ENCODE results near the gene GJE1. TPM values are rescaled to one million over a fixed set of nuclear protein-coding genes. Genes with fewer than 3 reads are reported as not detected.

GJE1 gene
- total and polyA plus RNA-seq, 10 of the 15 experiments (the other 5 are each of a cell fraction or from before 2014, with no cell fraction given): not detected

DNA sequence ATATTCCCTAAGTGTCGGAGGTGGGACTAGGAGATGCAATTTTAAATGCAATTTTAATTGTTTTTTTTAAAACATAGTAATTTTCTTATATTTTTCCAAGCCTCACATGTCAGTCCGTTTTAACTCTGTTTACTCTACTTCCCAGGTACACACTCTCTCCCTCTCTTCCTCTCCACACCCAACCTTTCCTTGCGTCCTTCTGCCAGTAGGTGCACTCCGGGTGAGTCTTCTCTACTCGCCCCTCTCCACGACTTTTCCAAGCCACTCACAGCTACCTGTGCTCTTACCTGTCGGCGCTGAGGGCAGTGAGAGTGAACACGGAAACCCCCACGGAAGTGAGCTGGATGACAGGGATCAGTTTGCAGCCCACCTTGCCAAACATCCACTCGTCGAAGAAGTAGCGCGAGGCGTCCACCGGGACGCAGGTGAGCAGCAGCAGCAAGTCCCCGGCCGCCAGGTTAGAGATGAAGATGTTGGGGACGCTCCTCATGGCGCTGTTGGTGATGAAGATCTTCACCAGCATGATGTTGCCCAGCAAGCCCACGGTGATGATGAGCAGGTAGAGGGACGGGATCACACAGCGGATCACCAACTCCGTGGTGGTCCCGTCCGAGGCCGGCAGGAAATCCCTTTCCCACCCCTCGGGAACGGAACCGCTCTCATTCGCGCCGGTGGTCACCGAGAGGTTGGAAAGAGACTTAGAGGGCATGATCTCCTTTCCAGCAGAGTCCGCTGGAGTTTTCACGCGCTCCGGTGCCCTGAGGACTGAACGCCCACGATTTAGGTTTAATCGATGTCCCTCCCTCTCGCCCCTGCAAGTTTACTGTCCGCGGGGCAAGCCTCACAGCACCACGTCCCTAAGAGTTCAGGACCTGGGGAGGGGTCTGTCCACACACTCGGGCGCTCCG, 44.5 kb upstream of the GJE1 start:
- Histone ChIP-seq H3K36me3 (ENCODE audit: control insufficient read depth in 2 of 2, insufficient read depth in 2 of 2, low read length in 1 of 2) (no peaks in the 10 kb centered on the region), H4K20me1 (ENCODE audit: control insufficient read depth, insufficient read depth) (no peaks in the 10 kb centered on the region), H3K9me3 (replicated peaks; ENCODE audit: control insufficient read depth, insufficient read depth, low read length) (no peaks in the 10 kb centered on the region), H3K9ac (ENCODE audit: control insufficient read depth, insufficient read depth, low read length) (no peak overlapping the region), H3K27ac (ENCODE audit: control insufficient read depth, insufficient read depth) (no peak overlapping the region), H3K79me2 (ENCODE audit: control insufficient read depth, insufficient read depth, low read length) (no peaks in the 10 kb centered on the region), H2AFZ (ENCODE audit: control insufficient read depth, low read depth, low read length) (no peak overlapping the region), H3K27me3 (replicated peaks in 1 of 2; ENCODE audit: control insufficient read depth in 2 of 2, insufficient read depth in 2 of 2, low read length in 1 of 2) (no peaks in the 10 kb centered on the region), H3K4me1 (ENCODE audit: control insufficient read depth, insufficient read depth, low read length) (no peaks in the 10 kb centered on the region), H3K4me3 (no peak overlapping the region), H3K4me2 (ENCODE audit: control insufficient read depth, insufficient read depth) (no peak overlapping the region)
- ChIA-PET CTCF (no interaction called here), SMC1A (ENCODE audit: uncharacterized antibody, unreplicated experiment) (interaction anchor here (0.7 kb wide), 1 partner anchor 54 kb away, joined by 5 read pairs; no protein-coding TSS in a partner anchor), RAD21 (ENCODE audit: unreplicated experiment) (no interaction called here), POLR2A (no interaction called here)
- intact Hi-C loops (cut with micrococcal nuclease; ENCODE audit: unreplicated experiment) (no loop called here), in situ Hi-C loops (cut with MboI) (no loop called here)
- DNase-seq (ENCODE audit: low read depth, low spot score) (no peak), FAIRE-seq (no peak), ATAC-seq (no peak)
- no TSS peak for BruUV-seq (replicated peaks)
- WGBS (ENCODE audit: insufficient coverage, insufficient replicate concordance, low lambda C conversion rate, missing lambda C conversion rate): 58% methylated on average over 49 of the region's 49 CpGs
- no peak for TF ChIP-seq MTA2 (IDR thresholded peaks at IDR 0.05; ENCODE audit: low read depth)
- TF ChIP-seq ETV6 (conservative IDR thresholded peaks at IDR 0.05 in 1 of 2, IDR thresholded peaks at IDR 0.05 in 1 of 2; ENCODE audit: borderline replicate concordance in 1 of 2, low read depth in 1 of 2): no peak
- TF ChIP-seq ASH2L (IDR thresholded peaks at IDR 0.05; ENCODE audit: borderline replicate concordance, low read depth): no peak
- TF ChIP-seq KAT2A (conservative IDR thresholded peaks at IDR 0.05; ENCODE audit: control insufficient read depth, low read depth, low read length): no peak
- no peak for TF ChIP-seq NR2C2 (IDR thresholded peaks at IDR 0.05; ENCODE audit: borderline replicate concordance, control insufficient read depth, insufficient read length, low read depth)
- TF ChIP-seq KLF5 (IDR thresholded peaks at IDR 0.05; ENCODE audit: partially characterized antibody): no peak
- TF ChIP-seq, protein P1, sequence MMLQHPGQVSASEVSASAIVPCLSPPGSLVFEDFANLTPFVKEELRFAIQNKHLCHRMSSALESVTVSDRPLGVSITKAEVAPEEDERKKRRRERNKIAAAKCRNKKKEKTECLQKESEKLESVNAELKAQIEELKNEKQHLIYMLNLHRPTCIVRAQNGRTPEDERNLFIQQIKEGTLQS (IDR thresholded peaks at IDR 0.05; ENCODE audit: borderline replicate concordance, extremely low read depth, low read depth, low read length): no peak
- no peak for TF ChIP-seq STAT3 (IDR thresholded peaks at IDR 0.05; ENCODE audit: low read depth, low read length)
- TF ChIP-seq YY1 (IDR thresholded peaks at IDR 0.05; ENCODE audit: low read depth, low read length): no peak
- no peak for TF ChIP-seq USF2 (IDR thresholded peaks at IDR 0.05; ENCODE audit: borderline replicate concordance, low read depth, low read length)
- no peak for TF ChIP-seq CHD4 (IDR thresholded peaks at IDR 0.05)
- no peak for TF ChIP-seq TCF12 (IDR thresholded peaks at IDR 0.05; ENCODE audit: low read depth, low read length)
- TF ChIP-seq IRF4 (IDR thresholded peaks at IDR 0.05; ENCODE audit: low read depth, low read length): no peak
